GM19043 (cell line): ENCODE results near the gene SERTAD3.
"Not testable (repeated sequence)": the region's sequence is repeated elsewhere in the genome, so short reads cannot be mapped to it uniquely, and the experiment has no call there.

Experiments
- ATAC-seq: cut with Tn5 transposase; IDR thresholded peaks from one replicate; pipeline ENCODE4 v1.9.1; 2021; ENCODE audit warnings: low read depth; ENCODE audit not compliant: unreplicated experiment

Gene SERTAD3

DNA sequence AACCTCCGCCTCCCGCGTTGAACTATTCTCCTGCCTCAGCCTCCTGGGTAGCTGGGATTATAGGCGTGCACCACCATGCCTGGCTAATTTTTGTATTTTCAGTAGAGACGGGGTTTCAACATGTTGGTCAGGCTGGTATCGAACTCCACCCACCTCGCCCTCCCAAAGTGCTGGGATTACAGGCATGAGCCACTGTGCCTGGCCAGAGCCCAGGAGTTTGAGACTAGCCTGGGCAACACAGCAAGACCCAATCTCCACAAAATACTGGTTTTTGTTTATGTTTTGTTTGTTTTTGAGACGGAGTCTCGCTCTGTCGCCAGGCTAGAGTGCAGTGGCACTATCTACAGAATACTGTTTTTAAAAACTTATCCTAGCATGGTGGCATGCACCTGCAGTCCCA lies 13.9 kb downstream of the SERTAD3 start:
- ATAC-seq: not testable (repeated sequence)

GRCh38 chr19:40428197-40428596 lies 15.9 kb downstream of the SERTAD3 start:
- not testable (repeated sequence) for ATAC-seq

GRCh38 chr19:40425450-40426287 lies 18.5 kb downstream of the SERTAD3 start, which contains the start of gene SERTAD1:
TSS of gene SERTAD1 (minus strand) at chr19:40425992. CDS start at chr19:40423546, 2,446 bp downstream.
- peak; percentile 82 for ATAC-seq

GRCh38 chr19:40424637-40425449 lies 19.3 kb downstream of the SERTAD3 start:
- ATAC-seq: no peak

DNA sequence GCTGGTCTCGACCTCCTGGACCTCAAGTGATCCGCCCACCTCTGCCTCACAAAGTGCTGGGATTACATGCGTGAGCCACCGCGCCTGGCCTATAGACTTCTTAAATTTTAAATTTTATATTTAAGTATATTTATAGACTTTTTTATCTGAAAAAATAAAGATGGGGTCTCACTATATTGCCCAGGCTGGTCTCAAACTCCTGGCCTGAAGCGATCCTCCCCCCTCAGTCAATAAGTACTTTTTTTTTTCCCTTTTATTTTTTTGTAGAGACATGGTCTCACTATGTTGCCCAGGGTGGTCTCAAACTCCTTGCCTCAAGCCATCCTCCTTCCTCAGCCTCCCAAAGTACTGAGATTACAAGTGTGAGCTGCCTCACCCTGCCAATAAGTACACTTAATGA lies 20.2 kb downstream of the SERTAD3 start:
- ATAC-seq: no peak

DNA sequence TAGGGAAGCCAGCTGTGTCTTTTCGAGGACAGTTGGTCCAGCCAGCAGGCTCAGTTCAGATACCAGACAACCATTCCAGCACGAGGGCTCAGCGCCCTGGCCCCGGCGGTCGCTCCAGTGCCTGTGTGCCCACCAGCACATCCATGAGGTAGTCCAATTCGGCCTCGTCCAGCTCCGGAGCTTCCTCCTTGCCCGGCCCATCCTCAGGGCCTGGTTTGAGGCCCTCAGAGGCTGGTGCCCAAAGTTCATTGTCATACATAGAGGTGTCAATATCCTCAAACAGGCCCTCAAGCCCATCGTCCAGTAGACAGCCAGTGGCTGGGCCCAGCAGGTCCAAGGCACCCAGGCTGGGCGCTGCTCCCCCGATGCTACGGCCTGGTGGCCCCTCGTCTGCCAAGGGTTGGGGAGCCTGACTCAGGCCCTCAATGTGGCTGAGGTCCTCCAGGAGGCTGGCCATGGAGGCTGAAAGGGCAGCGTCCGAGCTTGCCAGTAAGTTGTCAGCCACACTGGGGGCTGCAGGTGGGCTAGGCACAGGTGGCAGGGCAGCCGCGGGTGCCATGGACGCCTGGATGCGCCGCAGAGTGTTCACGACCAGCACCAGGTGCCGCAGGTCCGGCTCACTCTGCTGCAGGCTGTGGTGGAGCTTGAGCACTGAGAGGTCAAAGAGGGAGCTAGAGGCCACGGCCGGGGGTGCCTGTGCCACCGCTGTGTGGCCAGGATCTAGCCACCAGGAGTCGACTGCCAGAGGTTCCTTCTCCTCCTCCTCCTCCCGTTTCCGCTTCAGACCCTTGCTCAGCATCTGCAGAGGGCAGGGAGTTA lies 21.2 kb downstream of the SERTAD3 start:
- no peak for ATAC-seq

- ATAC-seq: no peak
These were observed 22.0 kb downstream of the SERTAD3 start for GRCh38 chr19:40421993-40422747.

GRCh38 chr19:40420766-40421765 lies 23.1 kb downstream of the SERTAD3 start:
- no peak for ATAC-seq

DNA sequence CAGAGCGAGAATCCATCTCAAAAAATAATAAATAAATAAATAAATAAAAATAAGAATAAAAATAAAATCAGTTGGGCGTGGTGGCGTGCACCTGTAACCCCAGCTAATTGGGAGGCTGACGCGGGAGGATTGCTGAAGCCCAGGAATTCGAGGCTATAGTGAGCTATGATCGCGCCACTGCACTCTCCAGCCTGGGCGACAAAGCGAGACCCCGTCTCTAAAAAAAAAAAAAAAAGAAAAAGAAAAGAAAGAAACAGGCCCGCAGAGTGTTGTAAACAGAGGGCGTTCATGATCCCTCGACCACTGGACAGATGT lies 23.7 kb downstream of the SERTAD3 start:
- ATAC-seq: no peak

- no peak for ATAC-seq
These were observed 24.4 kb downstream of the SERTAD3 start for GRCh38 chr19:40419780-40420179.

- ATAC-seq: no peak
These were observed 25.0 kb downstream of the SERTAD3 start for GRCh38 chr19:40419066-40419612.

- ATAC-seq: no peak
These were observed 26.1 kb downstream of the SERTAD3 start for GRCh38 chr19:40418040-40418439.

- no peak for ATAC-seq
These were observed 26.5 kb downstream of the SERTAD3 start for GRCh38 chr19:40417643-40417981.

- ATAC-seq: no peak
These were observed 27.1 kb downstream of the SERTAD3 start for GRCh38 chr19:40416918-40417642.

- ATAC-seq: no peak
These were observed 28.4 kb downstream of the SERTAD3 start for GRCh38 chr19:40415768-40416167.

GRCh38 chr19:40414542-40415535 lies 29.3 kb downstream of the SERTAD3 start:
- ATAC-seq: no peak

DNA sequence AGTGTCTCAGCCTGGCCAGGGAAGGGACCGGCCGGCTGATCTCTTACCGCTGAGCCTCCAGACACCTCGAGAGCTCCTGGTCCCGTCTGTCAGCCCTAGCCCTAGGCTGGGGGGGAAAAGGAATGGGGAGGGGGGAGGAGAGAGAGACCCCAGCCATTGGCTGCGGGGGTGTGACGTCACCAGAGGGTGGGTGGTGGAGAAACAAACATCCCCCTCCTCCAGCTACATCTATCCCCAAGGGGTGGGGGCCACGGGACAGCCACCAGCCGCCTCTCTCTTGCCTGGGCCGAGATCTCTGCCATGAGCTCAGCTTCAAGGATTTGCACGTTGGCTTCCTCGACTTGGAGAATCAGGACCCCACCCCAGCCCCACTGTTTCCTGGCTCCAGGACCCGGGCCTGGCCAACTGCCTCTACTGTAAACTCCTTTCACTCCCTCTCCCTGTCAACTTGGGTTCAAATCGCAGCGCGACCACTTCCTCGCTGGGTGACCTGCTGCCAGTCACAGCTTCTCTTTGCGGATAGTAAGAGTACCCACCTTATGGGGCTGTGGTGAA lies 30.8 kb downstream of the SERTAD3 start, which contains the start of gene PRX:
Gene PRX (minus strand): TSS at position 88 of the 555 bp plus-strand sequence. CDS start 5,446 bp downstream, outside the sequence.
- no peak for ATAC-seq
